Nephron (organoid): ENCODE measurements around the gene ING3.

Experiments
- H3K27ac Mint-ChIP-seq, 3 experiments: 2 replicates each; pipeline ENCODE4 v1.8.0; 2020; ENCODE audit warnings: mixed read lengths in 3 of 3, mild to moderate bottlenecking in 2 of 3, moderate library complexity in 1 of 3
- H3K27me3 Mint-ChIP-seq: 2 replicates; pipeline ENCODE4 v1.8.0; 2021; ENCODE audit warnings: low read depth, mild to moderate bottlenecking, moderate library complexity, mixed read lengths
- H3K36me3 Mint-ChIP-seq: 2 replicates; pipeline ENCODE4 v1.8.0; 2020; ENCODE audit warnings: low read depth, mixed read lengths
- H3K4me1 Mint-ChIP-seq: 2 replicates; pipeline ENCODE4 v1.8.0; 2020; ENCODE audit warnings: mixed read lengths
- H3K4me3 Mint-ChIP-seq, 3 experiments: 2 replicates each; pipeline ENCODE4 v1.8.0; 2020; ENCODE audit warnings: mild to moderate bottlenecking in 3 of 3, mixed read lengths in 3 of 3, moderate library complexity in 2 of 3
- H3K9me3 Mint-ChIP-seq: 2 replicates; pipeline ENCODE4 v1.8.0; 2020; ENCODE audit warnings: mixed read lengths
- TF ChIP-seq, protein P1 (sequence below), 3 experiments: fragments of 200-600 bp; sonication (generic); IDR thresholded peaks; one replicate each; pipeline ENCODE4 v1.5.0; 2021; ENCODE audit warnings: antibody characterized with exemption in 3 of 3; ENCODE audit not compliant: unreplicated experiment in 3 of 3

ING3 gene

DNA sequence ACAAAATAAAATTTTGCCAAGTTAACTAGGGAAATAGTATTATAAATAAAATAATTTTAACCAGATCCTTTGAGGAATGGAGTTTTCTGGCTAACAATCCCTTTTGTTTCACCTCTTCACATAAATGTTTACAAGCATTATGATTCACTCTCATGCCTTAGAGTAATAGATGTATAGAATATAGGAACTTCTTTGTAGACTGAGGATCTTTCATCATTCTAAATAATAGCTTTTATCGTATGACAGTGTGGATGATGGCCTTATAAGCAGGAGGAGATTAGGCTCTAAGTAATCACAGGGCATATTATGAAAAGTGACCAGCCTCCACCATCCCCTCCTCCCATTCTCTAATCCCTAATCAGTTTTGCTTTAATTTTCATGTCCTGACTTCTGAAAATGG lies 13.5 kb downstream of the ING3 start:
- Mint-ChIP-seq H3K9me3 (no peaks in the 10 kb centered on the region), H3K4me1 (no peaks in the 10 kb centered on the region), H3K27ac (no peak overlapping the region), H3K27me3 (no peaks in the 10 kb centered on the region), H3K4me3 (no peak overlapping the region), H3K36me3 (peaks cover 53% of the 10 kb centered on the region)
- TF ChIP-seq, protein P1, sequence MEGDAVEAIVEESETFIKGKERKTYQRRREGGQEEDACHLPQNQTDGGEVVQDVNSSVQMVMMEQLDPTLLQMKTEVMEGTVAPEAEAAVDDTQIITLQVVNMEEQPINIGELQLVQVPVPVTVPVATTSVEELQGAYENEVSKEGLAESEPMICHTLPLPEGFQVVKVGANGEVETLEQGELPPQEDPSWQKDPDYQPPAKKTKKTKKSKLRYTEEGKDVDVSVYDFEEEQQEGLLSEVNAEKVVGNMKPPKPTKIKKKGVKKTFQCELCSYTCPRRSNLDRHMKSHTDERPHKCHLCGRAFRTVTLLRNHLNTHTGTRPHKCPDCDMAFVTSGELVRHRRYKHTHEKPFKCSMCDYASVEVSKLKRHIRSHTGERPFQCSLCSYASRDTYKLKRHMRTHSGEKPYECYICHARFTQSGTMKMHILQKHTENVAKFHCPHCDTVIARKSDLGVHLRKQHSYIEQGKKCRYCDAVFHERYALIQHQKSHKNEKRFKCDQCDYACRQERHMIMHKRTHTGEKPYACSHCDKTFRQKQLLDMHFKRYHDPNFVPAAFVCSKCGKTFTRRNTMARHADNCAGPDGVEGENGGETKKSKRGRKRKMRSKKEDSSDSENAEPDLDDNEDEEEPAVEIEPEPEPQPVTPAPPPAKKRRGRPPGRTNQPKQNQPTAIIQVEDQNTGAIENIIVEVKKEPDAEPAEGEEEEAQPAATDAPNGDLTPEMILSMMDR (IDR thresholded peaks at IDR 0.05; ENCODE audit: unreplicated experiment in 3 of 3): no peak

DNA sequence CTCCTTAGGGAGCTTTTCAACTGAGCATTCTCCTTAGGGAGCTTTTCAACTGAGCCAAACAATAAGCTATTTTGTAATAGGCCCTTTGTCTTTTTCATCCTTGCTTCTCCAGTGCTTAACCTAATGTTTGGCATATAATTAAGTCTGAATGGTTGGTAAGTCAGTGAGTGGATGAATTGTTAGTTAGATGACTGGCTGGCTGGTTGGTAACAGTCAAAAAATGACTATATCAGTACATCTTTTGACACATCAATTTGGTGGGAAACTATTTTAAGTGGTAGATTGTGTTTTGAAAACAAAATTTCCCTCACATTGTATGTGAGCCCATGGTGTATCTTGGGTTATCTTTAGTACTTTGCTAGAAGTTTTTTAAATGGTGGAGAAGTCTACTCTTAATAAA lies 16.4 kb downstream of the ING3 start:
- Mint-ChIP-seq H3K27me3 (no peaks in the 10 kb centered on the region), H3K36me3 (peaks cover 66% of the 10 kb centered on the region), H3K27ac (no peak overlapping the region), H3K4me1 (no peaks in the 10 kb centered on the region), H3K4me3 (no peak overlapping the region), H3K9me3 (no peaks in the 10 kb centered on the region)
- TF ChIP-seq, protein P1 (IDR thresholded peaks at IDR 0.05; ENCODE audit: unreplicated experiment in 3 of 3): no peak

DNA sequence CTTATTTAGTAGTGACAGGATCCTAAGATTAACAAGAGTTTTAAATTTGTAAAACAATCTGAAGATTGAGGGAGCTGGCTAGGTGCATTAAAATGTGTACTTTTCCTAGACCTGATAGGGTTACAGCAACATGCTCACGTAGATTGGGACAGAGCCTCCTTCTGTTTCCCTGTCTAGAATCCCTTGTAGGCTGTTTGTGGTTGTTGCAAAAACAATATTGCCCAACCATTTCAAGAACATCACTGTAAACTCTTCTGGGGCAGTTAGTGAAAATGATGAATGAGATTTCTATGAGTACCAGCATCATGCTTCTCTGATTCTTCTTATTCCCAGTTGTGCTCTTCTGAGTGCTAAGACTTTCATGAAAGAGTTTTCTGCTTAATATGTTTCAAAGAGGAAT lies 23.3 kb downstream of the ING3 start:
- H3K27ac Mint-ChIP-seq: no peak overlapping the region
- TF ChIP-seq, protein P1 (IDR thresholded peaks at IDR 0.05; ENCODE audit: unreplicated experiment in 3 of 3): no peak

DNA sequence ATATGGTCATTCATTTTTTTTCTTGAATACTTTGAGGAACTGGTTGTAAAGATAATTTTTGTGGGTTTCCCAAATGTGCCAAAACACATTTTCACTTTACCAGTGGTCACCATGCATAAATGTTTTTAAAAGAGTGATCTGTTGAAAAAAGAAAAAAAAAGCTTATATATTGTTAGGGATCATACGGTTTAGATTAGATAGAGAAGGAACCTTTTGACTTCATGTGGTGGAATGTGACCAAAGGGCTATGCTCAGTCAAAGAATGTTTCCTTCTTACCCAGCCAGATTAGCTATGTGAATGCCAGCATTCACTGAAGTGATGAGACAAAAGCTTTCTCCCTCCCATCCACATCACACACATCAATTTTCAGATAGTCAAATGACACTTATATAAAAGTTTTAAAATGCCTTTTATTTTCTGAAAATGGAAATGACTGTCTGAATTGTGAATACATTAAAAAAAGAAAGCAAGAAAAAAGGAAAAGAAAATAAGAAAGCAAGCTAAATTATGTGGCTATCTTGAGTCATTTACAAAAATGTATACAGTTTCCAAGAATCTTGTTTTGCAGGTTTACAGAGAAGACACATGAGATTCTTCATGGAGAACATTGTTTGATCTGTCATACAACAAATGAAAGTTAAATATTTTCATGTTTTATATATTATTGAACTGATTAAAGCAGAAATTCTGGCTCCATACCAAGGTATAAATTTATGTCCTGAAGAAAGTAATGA lies 29.4 kb downstream of the ING3 start:
- Mint-ChIP-seq H3K27me3 (no peaks in the 10 kb centered on the region), H3K9me3 (no peaks in the 10 kb centered on the region), H3K36me3 (peaks cover 13% of the 10 kb centered on the region), H3K27ac (no peak overlapping the region), H3K4me1 (no peaks in the 10 kb centered on the region), H3K4me3 (no peak overlapping the region)
- TF ChIP-seq, protein P1 (IDR thresholded peaks at IDR 0.05; ENCODE audit: unreplicated experiment in 3 of 3): no peak

More for the DNA sequence above, 23.3 kb downstream of the ING3 start:
- Mint-ChIP-seq H3K9me3 (no peaks in the 10 kb centered on the region), H3K4me1 (no peaks in the 10 kb centered on the region), H3K4me3 (no peak overlapping the region), H3K27me3 (no peaks in the 10 kb centered on the region), H3K36me3 (peaks cover 58% of the 10 kb centered on the region)

DNA sequence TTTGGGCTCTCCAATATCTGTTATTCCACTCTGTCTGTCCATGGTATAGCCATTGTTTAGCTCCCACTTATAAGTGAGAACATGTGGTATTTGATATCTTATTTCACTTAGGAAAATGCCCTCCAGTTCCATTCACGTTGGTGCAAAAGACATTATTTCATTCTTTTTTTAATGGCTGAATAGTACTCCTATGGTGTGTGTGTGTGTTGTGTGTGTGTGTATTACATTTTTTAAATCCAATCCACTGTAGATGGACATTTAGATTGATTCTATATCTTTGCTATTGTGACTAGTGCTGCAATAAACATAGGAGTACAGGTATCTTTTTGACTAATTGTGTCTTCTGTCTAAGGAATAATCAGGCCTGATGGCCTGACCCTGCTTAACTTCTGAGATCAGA lies 30.5 kb downstream of the ING3 start:
- H3K9me3 Mint-ChIP-seq: no peaks in the 10 kb centered on the region
- H3K27ac Mint-ChIP-seq: no peak overlapping the region
- H3K27me3 Mint-ChIP-seq: no peaks in the 10 kb centered on the region
- no peaks in the 10 kb centered on the region for H3K4me1 Mint-ChIP-seq
- H3K4me3 Mint-ChIP-seq: no peak overlapping the region
- H3K36me3 Mint-ChIP-seq: peaks cover 7% of the 10 kb centered on the region
- TF ChIP-seq, protein P1 (IDR thresholded peaks at IDR 0.05; ENCODE audit: unreplicated experiment in 3 of 3): no peak
